Stomach (tissue), 9 donors: ENCODE measurements around the gene GSG1L. TPM values are rescaled to one million over a fixed set of nuclear protein-coding genes. Genes with fewer than 3 reads are reported as not detected.

ENCODE experiments used
- DNase-seq, 2 donors: peaks; one replicate each; pipeline versions ENCODE4 v3.0.0 to v3.0.0-alpha.2; 2013 to 2019
- H3K27ac ChIP-seq, 5 donors: fragments of 200-600 bp in 4 of 5; sonication (generic) in 4 of 5; one replicate each; pipeline ENCODE4 v1.5.1; 2013 to 2019; ENCODE audit warnings: mild to moderate bottlenecking in 1 of 5, moderate library complexity in 1 of 5
- H3K27me3 ChIP-seq, 3 donors: fragments of 200-600 bp; sonication (generic); one replicate each; pipeline ENCODE4 v1.5.1; 2017 to 2019; ENCODE audit warnings: mixed run types in 1 of 3
- H3K36me3 ChIP-seq, 4 donors: fragments of 200-600 bp; sonication (generic); 1 replicate in 3 of 4; 2 replicates in 1 of 4; pipeline ENCODE4 v1.5.1; 2016 to 2019
- H3K4me1 ChIP-seq, 4 donors: fragments of 200-600 bp; sonication (generic); one replicate each; pipeline ENCODE4 v1.5.1; 2016 to 2019
- H3K4me3 ChIP-seq, 4 donors: fragments of 200-600 bp; sonication (generic) in 3 of 4; one replicate each; pipeline ENCODE4 v1.5.1; 2016 to 2019; ENCODE audit warnings: mild to moderate bottlenecking in 1 of 4
- H3K9me3 ChIP-seq, 4 donors: fragments of 200-600 bp; sonication (generic); one replicate each; pipeline ENCODE4 v1.5.1; 2016 to 2019
- EP300 ChIP-seq: sonication (generic); formaldehyde crosslinking; IDR thresholded peaks from one replicate; pipeline ENCODE4 v1.6.1; 2017; ENCODE audit warnings: antibody characterized with exemption
- POLR2A ChIP-seq, 4 donors: fragments of 450-650 bp; IDR thresholded peaks; one replicate each; pipeline ENCODE4 v1.6.1; 2016; ENCODE audit warnings: antibody characterized with exemption in 4 of 4, control low read depth in 2 of 4, mild to moderate bottlenecking in 1 of 4, moderate library complexity in 1 of 4
- POLR2AphosphoS5 ChIP-seq, 3 donors: sonication (generic); formaldehyde crosslinking; IDR thresholded peaks; one replicate each; pipeline ENCODE4 v1.6.1; 2016; ENCODE audit warnings: antibody characterized with exemption in 3 of 3
- WGBS, 5 donors: extraction: QIAGEN DNeasy Blood & Tissue Kit in 3 of 5; methylation state at CpG; one replicate each; pipeline versions ENCODE4 v1.1.5 to v1.1.7; 2013 to 2018; 5-methylcytosine and 5-hydroxymethylcytosine counted together
- intact Hi-C: fragments of 100-400 bp; cut with DNase I; formaldehyde crosslinking; loops from one replicate; pipeline ENCODE4 v1.15.1; 2023; ENCODE audit warnings: low total_unique reads
- polyA plus RNA-seq, 3 donors: library from polyadenylated mRNA; stranded (reverse); fragments of 200-250 nt; gene quantifications; one replicate each; pipeline ENCODE4 v1.2.3, GENCODE V29; 2013
- total RNA-seq, 5 donors: library from RNA; depleted of rRNA; stranded (reverse); fragments of >200 nt; gene quantifications; one replicate each; pipeline versions ENCODE4 v1.1.0 to v1.2.3, GENCODE V29; 2014 to 2016
- TF ChIP-seq, protein P1 (sequence below), 7 experiments: fragments of 450-650 bp in 4 of 7; fragments of 200-600 bp in 3 of 7; sonication (generic) in 3 of 7; IDR thresholded peaks; one replicate each; pipeline ENCODE4 v1.5.1; 2016 to 2019; ENCODE audit warnings: antibody characterized with exemption in 7 of 7, control low read depth in 2 of 7, mild to moderate bottlenecking in 1 of 7
- donor health status: healthy with polysubstance abuse.
- donor health status: Bipolar disorder and iron deficiency.
- donor health status: healthy.

The GSG1L gene
- total and polyA plus RNA-seq, 8 donors: 0.06 TPM; not detected in 7

DNA sequence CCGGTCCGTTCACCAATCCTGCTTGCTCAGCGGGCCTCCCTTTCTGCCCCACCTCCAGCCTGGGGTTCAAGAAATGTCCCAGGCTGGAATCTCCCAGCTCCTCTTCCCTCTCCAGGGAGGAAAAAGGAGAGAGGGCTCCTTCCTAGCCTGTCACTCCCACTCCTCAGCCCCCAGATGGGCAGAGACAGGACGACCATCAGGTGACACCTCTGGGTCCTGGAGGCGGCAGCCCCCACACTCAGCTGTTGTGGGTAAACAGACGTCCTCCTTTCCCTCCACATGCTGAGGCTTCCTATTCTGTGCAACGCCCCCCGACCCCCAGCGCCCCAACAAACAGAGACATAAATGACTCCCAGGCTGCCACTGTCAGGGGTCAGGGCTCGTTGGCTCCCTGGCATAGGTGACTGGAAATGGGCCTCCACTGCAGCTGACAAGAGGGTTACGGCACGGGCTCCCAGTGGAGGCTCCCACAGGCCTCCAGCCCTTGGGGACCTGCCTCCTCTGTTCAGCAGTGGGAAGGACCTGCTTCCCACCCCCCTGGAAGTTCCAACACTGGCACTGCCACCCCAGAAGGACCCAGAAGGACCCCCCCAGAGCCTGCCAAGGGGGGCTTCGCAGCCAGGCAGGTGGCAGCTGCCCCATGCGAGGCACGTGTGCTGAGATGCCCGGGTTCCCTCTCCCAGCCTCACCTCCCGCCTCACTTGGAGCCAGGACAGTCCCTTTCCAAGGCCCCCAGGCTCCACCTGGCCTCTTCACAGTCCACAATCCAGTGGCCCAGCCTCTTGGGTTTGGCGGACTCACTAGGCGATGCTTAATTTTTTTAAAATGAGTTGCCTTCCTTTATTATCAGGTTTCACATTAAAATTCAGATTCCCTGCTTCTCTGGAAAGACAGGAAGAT, 281.3 kb downstream of the GSG1L start:
- intact Hi-C loops: no loop called here
- WGBS, 5 donors: 64 to 82% (median 70%) methylated on average over 16 to 19 of the region's 19 CpGs
- no peak overlapping the region for H3K4me3 ChIP-seq
- TF ChIP-seq POLR2AphosphoS5 (IDR thresholded peaks at IDR 0.05) (no peak), POLR2A (IDR thresholded peaks at IDR 0.05) (no peak), EP300 (no peak)
- TF ChIP-seq, protein P1, sequence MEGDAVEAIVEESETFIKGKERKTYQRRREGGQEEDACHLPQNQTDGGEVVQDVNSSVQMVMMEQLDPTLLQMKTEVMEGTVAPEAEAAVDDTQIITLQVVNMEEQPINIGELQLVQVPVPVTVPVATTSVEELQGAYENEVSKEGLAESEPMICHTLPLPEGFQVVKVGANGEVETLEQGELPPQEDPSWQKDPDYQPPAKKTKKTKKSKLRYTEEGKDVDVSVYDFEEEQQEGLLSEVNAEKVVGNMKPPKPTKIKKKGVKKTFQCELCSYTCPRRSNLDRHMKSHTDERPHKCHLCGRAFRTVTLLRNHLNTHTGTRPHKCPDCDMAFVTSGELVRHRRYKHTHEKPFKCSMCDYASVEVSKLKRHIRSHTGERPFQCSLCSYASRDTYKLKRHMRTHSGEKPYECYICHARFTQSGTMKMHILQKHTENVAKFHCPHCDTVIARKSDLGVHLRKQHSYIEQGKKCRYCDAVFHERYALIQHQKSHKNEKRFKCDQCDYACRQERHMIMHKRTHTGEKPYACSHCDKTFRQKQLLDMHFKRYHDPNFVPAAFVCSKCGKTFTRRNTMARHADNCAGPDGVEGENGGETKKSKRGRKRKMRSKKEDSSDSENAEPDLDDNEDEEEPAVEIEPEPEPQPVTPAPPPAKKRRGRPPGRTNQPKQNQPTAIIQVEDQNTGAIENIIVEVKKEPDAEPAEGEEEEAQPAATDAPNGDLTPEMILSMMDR (IDR thresholded peaks at IDR 0.05): no peak
- no peaks in the 10 kb centered on the region for H3K9me3 ChIP-seq
- DNase-seq: no peak
- H3K27ac ChIP-seq: no peak overlapping the region
- H3K36me3 ChIP-seq: peaks cover 0 to 28% (median 21%) of the 10 kb centered on the region in 4 donors
- H3K27me3 ChIP-seq: peaks cover 0 to 17% (median 0%) of the 10 kb centered on the region in 3 donors
- peaks cover 0 to 25% (median 7%) of the 10 kb centered on the region in 4 donors for H3K4me1 ChIP-seq

DNA sequence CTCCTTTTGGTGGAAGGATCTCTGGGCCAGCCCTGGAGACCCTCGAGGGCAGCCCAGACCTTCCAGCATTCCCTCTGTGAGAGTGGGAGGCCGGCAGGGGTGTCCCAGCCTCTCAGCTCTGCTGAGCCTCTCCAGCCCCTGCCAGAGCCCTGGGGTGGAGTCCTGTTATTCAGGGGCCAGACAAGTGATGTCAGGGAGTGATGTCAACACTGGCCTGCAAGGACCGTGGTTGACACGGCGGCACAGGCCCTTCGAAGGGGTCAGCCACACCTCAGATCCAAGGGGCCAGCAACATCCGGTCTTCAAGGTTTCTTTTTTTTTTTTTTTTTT, 282.4 kb downstream of the GSG1L start:
- intact Hi-C loops: no loop called here
- DNase-seq: peak in 1 of 2 donors; percentile 59
- no peak overlapping the region for H3K27ac ChIP-seq
- H3K9me3 ChIP-seq: no peaks in the 10 kb centered on the region
- peaks cover 0 to 35% (median 29%) of the 10 kb centered on the region in 4 donors for H3K36me3 ChIP-seq
- H3K4me1 ChIP-seq: peaks cover 0 to 25% (median 7%) of the 10 kb centered on the region in 4 donors
- H3K27me3 ChIP-seq: peaks cover 0 to 15% (median 0%) of the 10 kb centered on the region in 3 donors
- H3K4me3 ChIP-seq: no peak overlapping the region
- WGBS, 5 donors: 36 to 47% (median 40%) methylated on average over 6 to 7 of the region's 7 CpGs
- TF ChIP-seq EP300 (no peak), POLR2AphosphoS5 (IDR thresholded peaks at IDR 0.05) (no peak), POLR2A (IDR thresholded peaks at IDR 0.05) (no peak)
- TF ChIP-seq, protein P1 (IDR thresholded peaks at IDR 0.05): no peak

DNA sequence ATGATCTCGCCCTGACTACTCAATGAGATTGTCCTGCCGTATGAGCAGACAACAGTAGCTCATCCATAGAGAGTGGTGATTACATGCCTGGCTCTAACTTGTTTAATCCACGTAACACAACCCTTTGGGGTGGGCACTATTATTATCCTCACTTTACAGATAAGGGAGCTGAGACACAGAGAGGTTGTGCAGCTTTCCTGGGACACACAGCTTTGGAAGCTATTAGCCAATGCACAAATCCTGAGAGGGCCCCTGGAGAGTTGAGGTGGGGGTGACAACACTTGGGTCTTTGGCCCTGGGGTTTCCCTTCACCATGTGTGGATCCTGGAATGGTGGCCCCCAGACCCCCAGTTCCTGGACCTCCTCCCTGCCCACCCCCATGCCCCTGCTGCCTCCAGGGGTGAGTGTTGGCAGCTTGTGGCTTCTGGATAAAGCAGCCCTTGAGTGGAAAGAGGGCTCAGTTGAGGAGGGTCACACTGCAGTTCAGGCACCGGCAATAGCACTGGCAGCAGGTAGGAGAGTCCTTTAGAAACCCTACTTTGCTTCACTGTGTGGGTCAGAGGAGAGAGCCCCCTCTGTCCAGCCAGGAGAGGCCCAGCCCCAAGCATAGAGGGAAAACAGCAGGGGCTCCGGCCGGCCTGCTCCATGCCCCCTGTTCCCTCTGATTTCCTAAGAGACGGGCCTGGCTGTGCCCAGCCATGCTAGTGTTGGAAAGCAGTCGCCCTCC, 282.9 kb downstream of the GSG1L start:
- 80 to 86% (median 83%) methylated on average over 4 to 8 of the region's 8 CpGs for WGBS, 5 donors
- Histone ChIP-seq H3K36me3 (peaks cover 0 to 39% (median 31%) of the 10 kb centered on the region in 4 donors), H3K27me3 (peaks cover 0 to 10% (median 0%) of the 10 kb centered on the region in 3 donors), H3K4me3 (no peak overlapping the region), H3K27ac (no peak overlapping the region), H3K9me3 (no peaks in the 10 kb centered on the region), H3K4me1 (peaks cover 0 to 25% (median 7%) of the 10 kb centered on the region in 4 donors)
- intact Hi-C loops: no loop called here
- no peak for DNase-seq
- TF ChIP-seq EP300: no peak
- TF ChIP-seq POLR2AphosphoS5 (IDR thresholded peaks at IDR 0.05): no peak
- TF ChIP-seq, protein P1 (IDR thresholded peaks at IDR 0.05): no peak
- TF ChIP-seq POLR2A (IDR thresholded peaks at IDR 0.05): no peak

DNA sequence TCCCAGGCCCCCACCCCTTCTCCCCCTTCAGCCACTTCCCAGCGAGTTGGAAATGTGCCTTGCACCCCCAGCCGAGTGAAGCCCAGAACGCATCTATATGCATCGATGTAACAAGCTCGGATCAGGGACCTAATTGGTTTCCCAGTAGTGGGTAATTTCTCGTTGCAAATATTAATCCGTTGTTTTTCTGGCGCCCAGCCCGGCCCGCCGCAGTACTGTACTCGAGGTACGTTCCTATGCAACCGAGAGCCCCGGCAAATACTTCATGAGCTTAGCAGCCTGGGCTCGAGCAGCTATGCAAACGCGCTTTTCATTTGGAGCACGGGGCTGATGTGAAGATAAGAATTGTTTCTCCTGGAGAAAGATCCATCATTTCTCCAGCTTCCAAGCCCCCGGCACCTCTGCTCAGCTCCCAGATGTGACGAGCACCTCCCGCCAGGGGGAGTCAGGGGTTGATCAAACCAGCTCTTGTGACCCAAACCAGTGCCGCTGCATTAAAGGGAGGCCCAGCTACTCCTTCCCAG, 283.8 kb downstream of the GSG1L start:
- 54 to 69% (median 62%) methylated on average over 21 to 23 of the region's 23 CpGs for WGBS, 5 donors
- DNase-seq: peak; percentile 28 to 79
- H3K4me1 ChIP-seq: peaks cover 0 to 25% (median 7%) of the 10 kb centered on the region in 4 donors
- no peak overlapping the region for H3K4me3 ChIP-seq
- no peaks in the 10 kb centered on the region for H3K9me3 ChIP-seq
- peaks cover 0 to 46% (median 41%) of the 10 kb centered on the region in 4 donors for H3K36me3 ChIP-seq
- no peak for TF ChIP-seq POLR2AphosphoS5 (IDR thresholded peaks at IDR 0.05)
- TF ChIP-seq, protein P1 (IDR thresholded peaks at IDR 0.05): peak in 1 of 7 experiments; percentile 9
- TF ChIP-seq POLR2A (IDR thresholded peaks at IDR 0.05): no peak
- TF ChIP-seq EP300: no peak
- intact Hi-C loops: no loop called here
- H3K27ac ChIP-seq: no peak overlapping the region
- peaks cover 0 to 5% (median 0%) of the 10 kb centered on the region in 3 donors for H3K27me3 ChIP-seq
